HG03097 (cell line): Measurements from ENCODE around the gene NDUFA7.
"Not testable (repeated sequence)": the region's sequence is repeated elsewhere in the genome, so short reads cannot be mapped to it uniquely, and the experiment has no call there.

Experiments
- ATAC-seq: cut with Tn5 transposase; IDR thresholded peaks from one replicate; pipeline ENCODE4 v1.9.1; 2021; ENCODE audit not compliant: unreplicated experiment, low FRiP score

The NDUFA7 gene

DNA sequence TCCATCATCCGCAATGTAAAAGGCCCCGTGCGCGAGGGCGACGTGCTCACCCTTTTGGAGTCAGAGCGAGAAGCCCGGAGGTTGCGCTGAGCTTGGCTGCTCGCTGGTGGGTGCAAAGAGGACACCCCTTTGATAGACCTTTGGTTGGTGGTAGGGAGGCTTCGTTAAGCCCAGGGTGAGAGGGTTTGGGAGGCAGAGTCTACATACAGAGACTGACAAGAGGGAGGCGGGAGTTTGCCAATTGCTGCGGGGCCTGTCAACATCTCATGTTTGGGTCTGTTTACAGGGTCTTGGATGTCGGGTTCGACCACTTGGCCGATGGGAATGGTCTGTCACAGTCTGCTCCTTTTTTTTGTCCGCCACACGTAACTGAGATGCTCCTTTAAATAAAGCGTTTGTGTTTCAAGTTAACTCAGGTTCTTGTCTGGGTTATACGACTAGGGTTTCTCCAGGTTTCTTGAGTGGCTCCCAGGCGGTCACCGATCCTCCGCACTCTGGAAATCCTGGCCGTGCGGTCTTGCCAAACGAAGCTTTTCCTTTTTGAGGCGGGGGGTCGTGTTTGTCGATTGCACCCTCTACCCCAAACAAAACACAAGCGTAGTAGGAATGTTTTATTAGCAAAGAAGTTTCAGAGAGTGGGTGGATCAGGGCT, 937 bp upstream of the NDUFA7 start:
- ATAC-seq = no peak

DNA sequence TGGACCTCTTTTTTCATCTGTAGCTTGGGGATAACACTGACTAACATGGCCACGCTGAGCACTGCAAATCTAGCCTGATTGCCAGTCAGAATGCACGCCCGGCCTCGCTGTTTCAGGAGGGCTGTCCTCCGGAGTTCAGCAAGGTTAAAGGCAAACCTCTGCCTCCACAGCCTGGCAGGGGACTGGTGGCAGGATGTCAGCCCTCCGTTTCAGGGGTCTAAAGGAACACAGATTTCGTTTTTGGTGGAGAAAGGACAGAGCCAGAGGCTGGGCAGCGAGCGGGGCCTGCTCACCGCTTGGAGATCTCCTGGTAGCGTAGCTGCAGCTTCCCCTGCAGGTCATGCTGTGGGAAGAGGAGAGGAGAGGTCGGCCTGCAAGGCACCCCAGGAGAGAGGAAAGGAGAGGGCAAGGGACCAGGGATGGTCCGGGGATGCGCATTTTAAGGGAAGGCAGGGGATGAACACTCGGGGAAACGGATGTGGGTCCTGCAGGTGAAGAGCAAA, 560 bp downstream of the NDUFA7 start:
- peak; percentile 18 for ATAC-seq

DNA sequence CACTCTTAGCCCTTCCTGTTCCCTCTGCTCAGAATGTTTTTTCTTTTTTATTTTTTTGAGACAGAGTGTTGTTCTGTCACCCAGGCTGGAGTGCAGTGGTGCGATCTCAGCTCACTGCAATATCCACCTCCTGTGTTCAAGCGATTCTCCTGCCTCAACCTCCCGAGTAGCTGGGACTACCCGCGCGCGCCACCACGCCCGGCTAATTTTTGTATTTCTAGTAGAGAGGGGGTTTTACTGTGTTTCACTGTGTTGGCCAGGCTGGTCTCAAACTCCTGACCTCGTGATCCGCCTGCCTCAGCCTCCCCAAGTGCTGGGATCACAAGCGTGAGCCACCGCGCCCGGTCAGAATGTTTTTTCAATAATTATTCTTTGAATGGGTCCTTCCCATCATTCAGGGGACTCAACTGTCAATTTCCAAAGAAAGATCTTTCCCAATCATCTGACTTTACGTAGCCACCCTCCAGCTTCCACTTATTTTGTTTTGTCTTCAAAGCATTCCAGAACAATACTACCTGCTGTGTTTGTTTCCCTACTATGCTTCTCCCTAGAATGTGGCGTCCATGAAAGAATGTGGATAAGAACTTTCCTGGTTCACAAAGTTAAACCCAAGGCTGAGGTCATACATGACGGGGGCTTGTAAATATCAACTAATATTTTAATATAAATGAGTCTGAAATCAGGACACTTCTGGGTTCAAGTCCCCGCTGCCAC, 1.2 kb downstream of the NDUFA7 start:
- no peak for ATAC-seq

DNA sequence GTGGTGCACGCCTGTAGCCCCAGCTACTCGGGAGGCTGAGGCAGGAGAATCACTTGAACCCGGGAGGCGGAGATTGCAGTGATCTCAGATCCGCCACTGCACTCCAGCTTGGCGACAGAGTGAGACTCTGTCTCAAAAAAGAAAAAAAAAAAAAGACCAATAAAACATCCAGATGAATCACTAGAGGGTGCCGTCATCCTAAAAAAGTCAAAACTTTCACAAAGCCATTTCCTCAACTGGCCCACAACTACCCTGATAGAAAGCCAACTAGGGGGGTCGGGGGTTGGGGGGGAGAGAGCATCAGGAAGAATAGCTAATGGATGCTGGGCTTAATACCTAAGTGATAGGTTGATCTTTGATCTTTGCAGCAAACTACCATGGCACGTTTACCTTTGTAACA, 2.3 kb downstream of the NDUFA7 start:
- not testable (repeated sequence) for ATAC-seq

DNA sequence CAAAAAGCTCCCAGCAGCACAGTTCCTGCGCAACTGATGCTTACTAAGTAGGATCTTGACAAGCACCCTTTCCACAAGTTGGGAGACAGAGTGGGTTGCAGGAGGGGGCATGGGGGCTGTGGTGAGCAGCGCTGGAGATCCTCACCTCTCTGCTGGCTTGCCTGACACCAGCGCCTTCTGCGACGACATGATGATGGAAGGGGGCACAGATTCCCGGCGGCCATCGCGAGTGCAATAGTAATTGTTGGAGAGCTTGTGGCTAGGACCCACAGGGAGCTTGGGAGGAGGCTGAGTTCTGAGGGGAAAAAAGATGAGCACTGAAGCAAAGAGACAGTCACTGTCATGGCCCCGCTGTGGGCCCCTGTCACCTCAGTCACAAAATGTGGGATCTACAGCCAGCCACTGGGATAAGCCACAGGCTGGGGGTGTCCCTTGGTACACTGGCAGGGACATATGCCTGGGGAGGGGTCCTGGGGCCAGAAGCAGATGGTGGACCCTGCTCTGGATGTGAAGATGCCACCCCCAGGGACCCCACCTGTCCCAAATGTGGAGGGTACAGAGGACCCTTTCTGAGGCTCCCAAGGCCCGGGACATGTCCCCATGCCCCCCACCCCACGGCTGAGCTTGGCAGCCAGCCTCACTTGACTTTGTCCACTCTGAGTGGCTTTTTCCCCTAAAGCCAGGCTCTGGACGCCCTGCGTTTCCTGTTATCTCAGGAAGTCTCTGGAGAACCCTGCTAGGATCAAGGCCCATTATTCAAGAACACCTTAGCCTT, 4.6 kb downstream of the NDUFA7 start:
- ATAC-seq = no peak

DNA sequence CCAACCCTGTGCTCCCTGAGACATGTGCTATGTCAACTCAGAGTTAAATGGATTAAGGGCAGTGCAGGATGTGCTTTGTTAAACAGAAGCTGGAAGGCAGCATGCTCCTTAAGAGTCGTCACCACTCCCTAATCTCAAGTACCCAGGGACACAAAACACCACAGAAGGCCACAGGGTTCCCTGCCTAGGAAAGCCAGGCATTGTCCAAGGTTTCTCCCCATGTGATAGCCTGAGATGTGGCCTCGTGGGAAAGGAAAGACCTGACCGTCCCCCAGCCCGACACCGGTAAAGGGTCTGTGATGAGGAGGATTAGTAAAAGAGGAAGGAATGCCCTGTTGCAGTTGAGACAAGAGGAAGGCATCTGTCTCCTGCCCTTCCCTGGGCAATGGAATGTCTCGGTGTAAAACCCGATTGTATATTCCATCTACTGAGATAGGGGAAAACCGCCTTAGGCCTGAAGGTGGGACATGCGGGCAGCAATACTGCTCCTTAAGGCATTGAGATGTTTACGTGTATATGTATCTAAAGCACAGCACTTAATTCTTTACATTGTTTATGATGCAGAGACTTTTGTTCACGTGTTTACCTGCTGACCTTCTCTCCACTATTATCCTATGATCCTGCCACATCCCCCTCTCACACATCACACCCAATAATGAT, 6.1 kb downstream of the NDUFA7 start:
- not testable (repeated sequence) for ATAC-seq

DNA sequence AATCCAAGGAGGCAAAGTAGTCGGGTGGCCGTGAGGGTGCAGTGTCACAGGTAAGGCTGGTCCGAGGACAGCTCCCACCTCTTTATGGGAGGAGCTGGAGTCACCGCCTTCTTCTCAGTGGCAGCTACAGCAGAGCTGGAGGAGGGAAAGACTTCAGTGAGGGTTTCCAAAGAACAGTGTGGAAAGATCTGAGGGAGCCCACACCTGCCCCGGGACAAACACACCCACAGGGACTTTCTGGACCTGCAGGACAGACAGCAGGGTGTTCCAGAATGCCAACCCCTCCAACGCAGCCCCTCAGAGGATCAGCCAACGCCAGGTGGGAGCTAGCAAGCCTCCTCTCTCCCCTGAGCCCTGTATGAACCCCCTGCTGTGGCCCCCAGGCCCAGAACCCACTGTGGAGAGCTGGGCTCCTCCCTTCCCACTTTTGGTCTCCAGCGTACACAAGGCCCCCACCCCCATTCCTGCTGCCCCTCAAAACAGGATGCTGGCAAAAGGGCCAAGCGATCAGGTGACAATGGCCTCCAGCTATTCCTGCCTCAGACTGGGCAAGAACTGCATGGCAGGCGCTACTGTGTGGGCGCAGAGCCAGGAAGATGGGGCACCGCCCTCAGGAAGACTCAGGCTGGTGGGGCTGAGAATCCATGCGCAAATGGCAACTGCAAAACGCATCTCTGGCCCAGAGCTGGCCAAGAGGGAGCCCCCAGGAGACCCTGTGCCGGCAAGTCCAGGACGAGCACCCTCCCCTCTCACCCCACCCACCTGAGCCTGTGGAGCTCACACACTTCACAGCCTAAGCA, 9.5 kb downstream of the NDUFA7 start:
- ATAC-seq = no peak

DNA sequence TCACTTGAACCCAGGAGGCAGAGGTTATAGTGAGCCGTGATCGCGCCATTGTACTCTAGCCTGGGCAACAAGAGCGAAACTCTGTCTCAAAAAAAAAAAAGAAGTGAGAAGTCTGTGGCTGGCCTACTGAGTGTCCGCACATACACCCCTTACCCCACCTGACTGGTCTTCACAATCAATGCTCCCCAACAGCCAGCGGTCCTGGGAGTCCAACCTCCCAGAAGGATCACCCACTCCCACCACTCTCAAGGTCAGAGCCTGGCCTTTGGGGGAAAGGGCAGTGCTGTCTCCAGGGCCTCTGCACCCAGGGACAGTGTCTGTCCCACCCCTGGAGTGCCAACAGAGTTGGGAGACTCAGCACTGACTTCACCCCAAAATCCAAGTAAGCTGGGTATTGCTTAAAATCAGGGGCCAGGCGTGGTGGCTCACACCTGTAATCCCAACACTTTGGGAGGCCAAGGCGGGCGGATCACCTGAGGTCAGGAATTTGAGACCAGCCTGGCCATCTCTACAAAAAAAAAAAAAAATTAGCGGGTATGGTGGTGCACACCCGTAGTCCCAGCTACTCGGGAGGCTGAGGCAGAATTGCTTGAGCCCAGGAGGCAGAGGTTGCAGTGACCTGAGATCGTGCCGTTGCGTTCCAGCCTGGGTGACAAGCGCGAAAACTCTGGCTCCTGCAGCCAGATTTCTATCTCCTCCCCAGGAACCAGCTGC, 10.7 kb downstream of the NDUFA7 start:
- ATAC-seq = no peak

DNA sequence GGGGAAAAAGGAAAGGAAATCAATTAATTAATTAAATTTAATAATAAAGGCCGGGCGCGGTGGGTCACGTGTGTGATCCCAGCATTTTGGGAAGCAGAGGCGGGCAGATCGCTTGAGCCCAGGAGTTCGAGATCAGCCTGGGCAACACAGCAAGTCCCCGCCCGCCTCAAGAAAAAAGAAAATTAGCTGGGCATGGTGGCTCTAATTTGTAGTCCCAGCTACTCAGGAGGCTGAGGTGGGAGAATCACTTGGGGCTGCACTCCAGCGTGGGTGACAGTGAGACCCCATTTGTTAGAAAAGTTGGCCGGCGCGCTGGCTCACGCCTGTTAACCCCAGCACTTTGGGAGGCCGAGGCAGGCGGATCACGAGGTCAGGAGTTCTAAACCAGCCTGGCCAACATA, 12.3 kb downstream of the NDUFA7 start:
- ATAC-seq = no peak

DNA sequence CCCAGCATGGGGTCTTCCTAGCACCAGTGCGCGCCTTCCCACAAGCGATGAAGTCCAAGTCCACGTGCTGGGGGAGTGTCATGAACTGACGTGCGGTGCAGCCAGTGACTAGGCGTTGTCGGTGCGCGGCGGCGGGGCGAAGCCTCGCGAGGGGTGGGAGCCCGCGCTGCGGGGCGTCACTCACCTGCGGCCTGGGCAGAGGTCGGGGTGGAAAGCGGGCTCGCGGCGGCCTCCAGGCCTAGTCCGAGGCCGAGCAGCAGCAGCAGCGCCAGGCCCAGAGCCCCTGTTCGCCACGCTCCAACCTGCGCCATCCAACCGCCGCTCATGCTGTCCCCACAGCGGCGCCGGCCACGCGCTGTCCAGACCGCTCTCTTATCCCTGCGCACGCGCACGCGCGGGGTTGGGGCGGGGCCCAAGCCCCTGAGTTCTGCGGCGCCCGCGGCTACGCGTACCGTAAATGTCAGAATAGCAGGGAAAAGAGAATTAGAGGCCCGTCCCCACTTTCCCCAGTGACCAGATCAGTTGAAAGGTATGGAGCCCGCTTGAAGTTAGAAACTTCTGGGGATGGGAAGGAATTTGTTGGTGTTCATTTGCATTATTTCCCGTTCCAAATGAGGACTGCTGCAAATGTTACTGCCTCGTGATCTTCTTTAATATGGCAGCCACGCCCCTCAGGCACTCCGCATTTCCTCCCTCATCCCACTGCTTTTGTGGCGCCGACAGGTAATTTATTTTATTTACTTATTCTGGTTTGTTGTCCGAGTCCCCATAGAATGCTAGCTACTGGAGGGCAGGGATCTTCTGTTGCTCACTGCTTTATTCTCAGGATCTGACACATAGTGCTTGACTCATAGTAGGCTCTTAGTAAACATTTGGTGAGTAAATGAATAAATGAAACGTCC, 13.0 kb downstream of the NDUFA7 start, which contains the start of gene CD320:
TSS of gene CD320 (minus strand) at position 394 of the 902 bp plus-strand sequence. CDS start at position 326, 68 bp downstream.
- ATAC-seq = peak; percentile 66

DNA sequence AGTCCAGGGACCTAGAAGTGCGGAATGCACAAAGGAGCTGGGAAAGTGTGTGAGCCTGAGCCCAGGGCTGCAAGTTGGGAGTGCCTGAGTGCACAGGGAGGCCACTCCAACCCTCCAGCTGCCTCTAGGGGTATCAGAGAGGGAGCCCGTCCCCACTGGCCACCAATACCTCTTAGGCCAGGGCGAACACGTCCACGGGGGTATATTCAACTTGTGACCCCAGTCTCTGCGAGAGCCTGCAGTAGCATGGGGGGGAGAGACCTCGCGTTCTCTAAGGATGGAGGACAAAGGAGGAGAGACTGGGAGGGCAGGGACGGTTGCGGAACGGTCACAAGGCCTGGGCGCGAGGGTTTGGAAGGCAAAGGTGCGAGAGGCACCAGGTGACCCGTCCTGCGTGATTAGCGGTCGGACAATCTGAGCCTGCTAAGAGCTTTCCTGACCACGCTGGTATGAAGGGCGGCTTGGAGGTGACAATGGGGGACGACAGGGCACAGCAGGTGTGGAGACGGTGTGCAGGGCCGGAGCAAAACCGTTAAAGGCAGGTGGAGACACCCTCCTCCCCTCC, 13.7 kb downstream of the NDUFA7 start:
- ATAC-seq = no peak

DNA sequence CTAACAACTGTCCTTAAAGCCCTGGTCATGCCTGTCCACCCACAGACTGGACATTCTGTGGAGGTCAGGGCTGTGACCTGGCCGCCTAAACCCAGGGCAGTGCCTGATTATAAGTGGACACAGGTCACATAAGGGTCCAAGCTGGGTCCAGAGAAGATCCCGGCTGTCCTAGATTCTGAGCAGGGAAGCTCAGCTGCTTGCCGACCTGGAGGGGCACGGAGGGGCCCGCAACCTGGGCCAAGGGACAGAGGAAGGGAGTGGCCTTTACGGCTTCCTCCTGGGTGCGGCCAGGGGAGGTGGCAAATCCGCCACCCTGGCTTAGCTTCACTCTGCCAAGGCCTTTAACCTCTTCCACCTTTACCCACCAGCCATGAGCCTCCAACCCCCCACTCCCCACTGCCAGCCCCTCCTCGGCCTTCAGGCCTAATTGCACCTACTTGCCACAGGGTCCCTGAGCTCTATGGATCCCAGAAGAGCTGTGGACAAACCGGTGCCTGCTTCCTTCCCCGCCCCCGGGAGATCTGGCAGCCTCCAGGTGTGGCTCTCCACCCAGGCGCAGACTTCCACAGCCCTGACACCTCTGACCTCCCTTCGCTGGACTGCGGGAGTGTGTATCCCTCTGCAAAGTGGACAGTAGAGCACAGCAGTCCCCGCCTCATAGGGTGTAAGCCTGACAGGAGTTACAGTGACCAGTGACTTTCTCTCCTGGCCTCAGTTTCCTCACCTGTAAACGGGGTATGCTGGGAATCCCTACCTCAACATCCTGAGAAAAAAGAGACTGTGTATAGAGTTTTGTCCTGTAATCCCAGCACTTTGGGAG, 14.7 kb downstream of the NDUFA7 start:
- no peak for ATAC-seq

DNA sequence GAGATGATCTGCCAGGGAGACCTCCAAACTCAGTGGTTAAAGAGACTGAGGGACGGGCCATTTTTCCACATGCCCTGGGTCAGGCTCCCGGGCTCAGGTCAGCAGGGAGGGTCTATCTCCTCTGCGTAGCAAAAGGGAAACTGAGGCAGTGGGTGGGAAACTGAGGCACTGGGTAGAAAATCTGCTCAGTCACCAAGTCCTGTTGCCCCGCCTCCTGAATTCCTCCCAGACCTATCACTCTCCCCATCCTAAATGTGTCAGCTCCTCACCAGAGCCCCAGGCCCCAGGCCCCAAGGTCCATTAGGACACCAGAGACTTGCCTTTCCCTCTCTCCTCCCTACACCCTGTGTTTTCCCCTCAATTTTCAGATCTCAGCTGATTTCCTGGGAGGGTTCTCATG, 15.4 kb downstream of the NDUFA7 start:
- ATAC-seq = no peak

DNA sequence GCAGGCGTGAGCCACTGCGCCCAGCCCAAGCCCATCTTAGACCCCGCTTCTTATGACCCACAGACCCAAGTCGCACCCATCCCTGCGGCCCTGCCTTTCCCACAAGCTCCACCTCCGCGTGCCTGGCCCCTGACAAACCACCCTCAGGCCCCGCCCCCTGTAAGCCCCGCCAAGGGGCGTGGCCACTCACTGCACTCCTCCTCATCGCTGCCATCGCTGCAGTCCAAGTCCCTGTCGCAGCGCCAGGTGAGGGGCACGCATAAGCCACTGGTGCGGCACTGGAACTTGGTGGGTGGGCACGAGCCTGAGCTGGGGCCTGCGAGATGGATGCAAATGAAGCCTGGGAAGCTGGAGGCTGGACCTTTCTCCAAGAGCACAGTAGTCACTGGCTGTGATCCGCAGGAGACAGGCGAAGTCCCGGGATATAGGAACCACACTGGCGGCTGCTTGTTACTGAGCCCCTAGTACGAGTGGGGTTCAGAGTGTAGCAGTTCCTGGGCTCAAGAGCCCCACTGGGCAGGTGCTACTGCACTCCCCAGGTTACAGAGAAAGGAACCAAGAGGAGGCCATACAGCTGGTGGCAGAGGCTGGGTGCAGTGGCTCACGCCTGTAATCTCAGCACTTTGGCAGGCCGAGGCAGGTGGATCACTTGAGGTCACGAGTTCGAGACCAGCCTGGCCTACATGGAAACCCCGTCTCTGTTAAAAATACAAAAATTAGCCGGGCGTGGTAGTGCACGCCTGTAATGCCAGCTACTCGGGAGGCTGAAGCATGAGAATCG, 16.1 kb downstream of the NDUFA7 start:
- no peak for ATAC-seq

DNA sequence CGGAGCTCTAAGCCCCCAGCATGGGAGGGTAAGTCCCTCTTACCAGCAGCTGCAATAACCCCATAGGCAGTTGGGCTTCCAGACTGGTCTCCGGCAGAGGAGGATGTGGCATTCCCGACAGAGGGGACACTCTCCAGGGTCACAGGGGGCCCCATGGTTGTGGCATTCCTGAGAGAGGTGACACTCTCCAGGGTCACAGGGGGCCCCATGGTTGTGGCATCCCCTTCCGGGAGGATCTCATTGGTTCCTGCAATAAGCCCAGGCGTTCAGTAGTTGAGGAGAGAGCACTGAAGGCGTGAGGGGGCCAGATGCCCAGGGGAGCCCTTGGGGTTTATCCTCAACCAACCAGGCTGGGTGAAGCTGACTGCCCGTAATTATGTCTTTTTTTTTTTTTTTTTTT, 18.4 kb downstream of the NDUFA7 start:
- ATAC-seq = no peak

DNA sequence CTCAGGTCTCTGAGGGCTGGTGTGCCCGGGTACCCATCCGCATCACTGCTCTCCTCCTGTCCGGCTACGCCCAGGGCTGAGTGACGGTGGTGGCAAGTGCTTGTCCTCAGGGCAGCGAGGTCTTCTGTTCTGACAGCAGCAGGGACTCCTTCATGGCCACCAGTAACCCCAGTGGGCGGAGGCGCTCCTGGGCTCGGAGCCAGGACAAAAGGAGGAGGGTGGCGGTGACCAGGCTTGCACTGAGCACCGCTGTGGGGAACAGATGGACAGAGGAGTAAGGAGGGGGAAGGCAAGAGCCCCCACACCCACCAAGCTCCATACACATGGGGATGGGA, 18.9 kb downstream of the NDUFA7 start:
- no peak for ATAC-seq

DNA sequence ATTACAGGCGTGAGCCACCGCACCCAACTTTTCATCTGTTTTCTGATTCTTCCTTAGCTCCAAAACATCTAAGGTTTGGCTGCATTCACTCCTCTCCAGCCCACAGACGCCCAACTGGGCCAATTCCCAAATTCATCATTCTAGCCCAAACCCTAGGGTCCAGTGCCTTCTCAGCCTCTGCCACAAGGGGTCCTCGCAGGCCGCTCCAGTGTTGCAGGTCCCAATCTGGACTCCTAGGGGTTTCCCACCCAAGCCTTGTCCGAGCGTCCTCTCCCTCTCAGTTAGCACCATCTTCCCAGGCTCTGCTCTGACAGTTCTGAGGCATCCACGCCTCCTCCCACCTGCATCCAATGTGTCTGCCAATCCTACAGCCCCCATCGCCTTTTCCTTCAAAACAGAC, 29.8 kb downstream of the NDUFA7 start:
- not testable (repeated sequence) for ATAC-seq
